ENCODE results near the gene CAMK2B. TPM values are rescaled to one million over a fixed set of nuclear protein-coding genes. Genes with fewer than 3 reads are reported as not detected.

The CAMK2B gene
- polyA plus RNA-seq, 2 of the 4 experiments (the other 2 are of a cell fraction) = 0.17 TPM; not detected in 1

DNA sequence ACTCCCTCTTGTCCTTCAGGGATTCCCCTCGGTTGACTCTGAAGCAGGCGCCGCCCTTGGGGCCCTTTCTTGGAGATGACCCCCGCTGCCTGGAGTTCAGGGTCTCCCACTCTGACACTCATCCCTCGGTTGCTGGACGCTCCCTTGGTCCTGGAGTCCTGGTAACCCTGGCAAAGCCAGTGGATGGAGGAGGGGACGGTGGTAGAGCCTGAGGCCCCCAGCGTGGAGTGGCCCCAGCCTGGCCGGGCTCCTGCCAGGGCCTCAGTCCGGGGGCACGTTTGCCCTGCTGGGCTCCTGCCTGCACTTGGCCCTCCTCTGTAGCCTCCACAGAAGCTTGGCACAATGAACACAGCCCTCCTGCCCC is 9.3 kb upstream of the CAMK2B start:
- H3K4me2 ChIP-seq = no peak overlapping the region
- H3K4me3 ChIP-seq = no peak overlapping the region
- FAIRE-seq = no peak
- WGBS (ENCODE audit: missing lambda C conversion rate) = 89% methylated on average over 7 of the region's 11 CpGs
- no peak overlapping the region for H3K27ac ChIP-seq
- POLR2A ChIA-PET = no interaction called here
- peaks cover 9% of the 10 kb centered on the region; the same call in 2 of the 3 replicates for H3K9me3 ChIP-seq
- TF ChIP-seq JUNB (IDR thresholded peaks at IDR 0.05) = no peak
- TF ChIP-seq CBX2 (IDR thresholded peaks at IDR 0.05; ENCODE audit: borderline replicate concordance, low read depth) = no peak
- no peak for TF ChIP-seq TP53 (CRISPR knock-in tag; IDR thresholded peaks at IDR 0.05)
- TF ChIP-seq FOSL2 (IDR thresholded peaks at IDR 0.05) = no peak
- TF ChIP-seq FOSL2 (CRISPR knock-in tag; IDR thresholded peaks at IDR 0.05) = no peak
- no peak for TF ChIP-seq RAD21 (conservative IDR thresholded peaks at IDR 0.05 in 1 of 2, IDR thresholded peaks at IDR 0.05 in 1 of 2)
- TF ChIP-seq, protein P1, sequence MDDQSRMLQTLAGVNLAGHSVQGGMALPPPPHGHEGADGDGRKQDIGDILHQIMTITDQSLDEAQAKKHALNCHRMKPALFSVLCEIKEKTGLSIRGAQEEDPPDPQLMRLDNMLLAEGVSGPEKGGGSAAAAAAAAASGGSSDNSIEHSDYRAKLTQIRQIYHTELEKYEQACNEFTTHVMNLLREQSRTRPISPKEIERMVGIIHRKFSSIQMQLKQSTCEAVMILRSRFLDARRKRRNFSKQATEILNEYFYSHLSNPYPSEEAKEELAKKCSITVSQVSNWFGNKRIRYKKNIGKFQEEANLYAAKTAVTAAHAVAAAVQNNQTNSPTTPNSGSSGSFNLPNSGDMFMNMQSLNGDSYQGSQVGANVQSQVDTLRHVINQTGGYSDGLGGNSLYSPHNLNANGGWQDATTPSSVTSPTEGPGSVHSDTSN (IDR thresholded peaks at IDR 0.05) = no peak
- TF ChIP-seq, protein P2, sequence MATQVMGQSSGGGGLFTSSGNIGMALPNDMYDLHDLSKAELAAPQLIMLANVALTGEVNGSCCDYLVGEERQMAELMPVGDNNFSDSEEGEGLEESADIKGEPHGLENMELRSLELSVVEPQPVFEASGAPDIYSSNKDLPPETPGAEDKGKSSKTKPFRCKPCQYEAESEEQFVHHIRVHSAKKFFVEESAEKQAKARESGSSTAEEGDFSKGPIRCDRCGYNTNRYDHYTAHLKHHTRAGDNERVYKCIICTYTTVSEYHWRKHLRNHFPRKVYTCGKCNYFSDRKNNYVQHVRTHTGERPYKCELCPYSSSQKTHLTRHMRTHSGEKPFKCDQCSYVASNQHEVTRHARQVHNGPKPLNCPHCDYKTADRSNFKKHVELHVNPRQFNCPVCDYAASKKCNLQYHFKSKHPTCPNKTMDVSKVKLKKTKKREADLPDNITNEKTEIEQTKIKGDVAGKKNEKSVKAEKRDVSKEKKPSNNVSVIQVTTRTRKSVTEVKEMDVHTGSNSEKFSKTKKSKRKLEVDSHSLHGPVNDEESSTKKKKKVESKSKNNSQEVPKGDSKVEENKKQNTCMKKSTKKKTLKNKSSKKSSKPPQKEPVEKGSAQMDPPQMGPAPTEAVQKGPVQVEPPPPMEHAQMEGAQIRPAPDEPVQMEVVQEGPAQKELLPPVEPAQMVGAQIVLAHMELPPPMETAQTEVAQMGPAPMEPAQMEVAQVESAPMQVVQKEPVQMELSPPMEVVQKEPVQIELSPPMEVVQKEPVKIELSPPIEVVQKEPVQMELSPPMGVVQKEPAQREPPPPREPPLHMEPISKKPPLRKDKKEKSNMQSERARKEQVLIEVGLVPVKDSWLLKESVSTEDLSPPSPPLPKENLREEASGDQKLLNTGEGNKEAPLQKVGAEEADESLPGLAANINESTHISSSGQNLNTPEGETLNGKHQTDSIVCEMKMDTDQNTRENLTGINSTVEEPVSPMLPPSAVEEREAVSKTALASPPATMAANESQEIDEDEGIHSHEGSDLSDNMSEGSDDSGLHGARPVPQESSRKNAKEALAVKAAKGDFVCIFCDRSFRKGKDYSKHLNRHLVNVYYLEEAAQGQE (IDR thresholded peaks at IDR 0.05) = no peak
- TF ChIP-seq, protein P3, sequence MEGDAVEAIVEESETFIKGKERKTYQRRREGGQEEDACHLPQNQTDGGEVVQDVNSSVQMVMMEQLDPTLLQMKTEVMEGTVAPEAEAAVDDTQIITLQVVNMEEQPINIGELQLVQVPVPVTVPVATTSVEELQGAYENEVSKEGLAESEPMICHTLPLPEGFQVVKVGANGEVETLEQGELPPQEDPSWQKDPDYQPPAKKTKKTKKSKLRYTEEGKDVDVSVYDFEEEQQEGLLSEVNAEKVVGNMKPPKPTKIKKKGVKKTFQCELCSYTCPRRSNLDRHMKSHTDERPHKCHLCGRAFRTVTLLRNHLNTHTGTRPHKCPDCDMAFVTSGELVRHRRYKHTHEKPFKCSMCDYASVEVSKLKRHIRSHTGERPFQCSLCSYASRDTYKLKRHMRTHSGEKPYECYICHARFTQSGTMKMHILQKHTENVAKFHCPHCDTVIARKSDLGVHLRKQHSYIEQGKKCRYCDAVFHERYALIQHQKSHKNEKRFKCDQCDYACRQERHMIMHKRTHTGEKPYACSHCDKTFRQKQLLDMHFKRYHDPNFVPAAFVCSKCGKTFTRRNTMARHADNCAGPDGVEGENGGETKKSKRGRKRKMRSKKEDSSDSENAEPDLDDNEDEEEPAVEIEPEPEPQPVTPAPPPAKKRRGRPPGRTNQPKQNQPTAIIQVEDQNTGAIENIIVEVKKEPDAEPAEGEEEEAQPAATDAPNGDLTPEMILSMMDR (IDR thresholded peaks at IDR 0.05) = no peak
- TF ChIP-seq, protein P4, sequence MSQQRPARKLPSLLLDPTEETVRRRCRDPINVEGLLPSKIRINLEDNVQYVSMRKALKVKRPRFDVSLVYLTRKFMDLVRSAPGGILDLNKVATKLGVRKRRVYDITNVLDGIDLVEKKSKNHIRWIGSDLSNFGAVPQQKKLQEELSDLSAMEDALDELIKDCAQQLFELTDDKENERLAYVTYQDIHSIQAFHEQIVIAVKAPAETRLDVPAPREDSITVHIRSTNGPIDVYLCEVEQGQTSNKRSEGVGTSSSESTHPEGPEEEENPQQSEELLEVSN (IDR thresholded peaks at IDR 0.05; ENCODE audit: borderline replicate concordance, low read depth) = no peak
- no peak for TF ChIP-seq MYC (IDR thresholded peaks at IDR 0.05; ENCODE audit: borderline replicate concordance, low read length)
- TF ChIP-seq RFX5 (IDR thresholded peaks at IDR 0.05) = no peak
- TF ChIP-seq, protein P5, sequence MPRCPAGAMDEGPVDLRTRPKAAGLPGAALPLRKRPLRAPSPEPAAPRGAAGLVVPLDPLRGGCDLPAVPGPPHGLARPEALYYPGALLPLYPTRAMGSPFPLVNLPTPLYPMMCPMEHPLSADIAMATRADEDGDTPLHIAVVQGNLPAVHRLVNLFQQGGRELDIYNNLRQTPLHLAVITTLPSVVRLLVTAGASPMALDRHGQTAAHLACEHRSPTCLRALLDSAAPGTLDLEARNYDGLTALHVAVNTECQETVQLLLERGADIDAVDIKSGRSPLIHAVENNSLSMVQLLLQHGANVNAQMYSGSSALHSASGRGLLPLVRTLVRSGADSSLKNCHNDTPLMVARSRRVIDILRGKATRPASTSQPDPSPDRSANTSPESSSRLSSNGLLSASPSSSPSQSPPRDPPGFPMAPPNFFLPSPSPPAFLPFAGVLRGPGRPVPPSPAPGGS (IDR thresholded peaks at IDR 0.05) = no peak
- TF ChIP-seq ZFP36 (IDR thresholded peaks at IDR 0.05; ENCODE audit: borderline replicate concordance, partially characterized antibody) = no peak
- no peaks in the 10 kb centered on the region for H3K4me1 ChIP-seq
- no peak for ATAC-seq
- CTCF ChIA-PET = no interaction called here
- no peak for DNase-seq (ENCODE audit: low read depth in 1 of 2, low spot score in 1 of 2)

DNA sequence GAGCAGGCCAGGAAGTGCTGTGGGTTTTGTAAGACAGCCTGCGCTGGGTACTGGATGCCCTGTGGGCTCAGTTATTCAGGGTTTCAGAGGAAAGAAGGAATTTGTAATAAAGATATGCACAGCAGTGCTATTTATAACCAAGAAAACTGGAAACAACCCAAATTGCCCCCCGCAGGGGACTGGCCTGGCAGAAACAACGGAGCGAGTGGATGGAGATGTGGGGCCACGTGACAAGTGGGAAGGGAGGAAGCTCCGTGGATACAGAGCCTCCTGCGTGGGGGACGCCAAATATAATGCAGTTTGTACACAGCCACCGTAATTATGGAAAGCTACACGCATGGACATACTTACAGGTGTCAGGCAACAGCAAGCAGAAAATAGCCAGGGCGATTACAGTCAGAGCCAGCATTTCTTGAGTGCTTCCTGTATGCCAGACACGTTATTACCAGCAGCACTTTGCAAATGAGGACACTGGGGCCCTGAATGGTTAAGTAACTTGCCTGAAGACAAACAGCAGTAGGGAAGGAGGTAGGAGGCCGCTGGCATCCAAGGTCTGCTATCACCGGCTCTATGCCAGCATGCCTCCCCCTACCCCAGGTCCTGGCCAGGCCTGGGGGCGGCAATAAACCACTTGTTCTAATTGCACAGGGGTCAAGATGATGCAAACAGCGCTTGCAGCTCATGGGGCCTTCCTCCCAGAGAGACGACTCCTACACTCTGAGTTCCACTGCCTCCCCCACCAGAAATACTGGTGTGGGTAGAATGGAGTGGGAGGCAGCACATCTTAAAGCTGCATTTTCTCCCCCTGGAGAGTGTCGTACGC is 8.7 kb upstream of the CAMK2B start:
- no peak for FAIRE-seq
- no peak overlapping the region for H3K27ac ChIP-seq
- TF ChIP-seq HEYL (CRISPR knock-in tag; IDR thresholded peaks at IDR 0.05) (no peak), NR3C1 (IDR thresholded peaks at IDR 0.05) (no peak), MYC (IDR thresholded peaks at IDR 0.05; ENCODE audit: borderline replicate concordance, low read length) (no peak), KDM1A (IDR thresholded peaks at IDR 0.05; ENCODE audit: low read depth) (no peak), CHD2 (IDR thresholded peaks at IDR 0.05; ENCODE audit: low read length, partially characterized antibody) (no peak), ZSCAN20 (CRISPR knock-in tag; IDR thresholded peaks at IDR 0.05) (no peak), POLR2A (IDR thresholded peaks at IDR 0.05; ENCODE audit: low read length) (no peak), JUNB (IDR thresholded peaks at IDR 0.05) (no peak), FOSB (CRISPR knock-in tag; IDR thresholded peaks at IDR 0.05) (no peak), RAD21 (conservative IDR thresholded peaks at IDR 0.05 in 1 of 2, IDR thresholded peaks at IDR 0.05 in 1 of 2) (no peak), HOXB13 (CRISPR knock-in tag; IDR thresholded peaks at IDR 0.05; ENCODE audit: low read depth) (no peak)
- TF ChIP-seq, protein P1 (IDR thresholded peaks at IDR 0.05) = no peak
- TF ChIP-seq, protein P2 (IDR thresholded peaks at IDR 0.05) = no peak

More for the DNA sequence above, 8.7 kb upstream of the CAMK2B start:
- Histone ChIP-seq H3K4me1 (no peaks in the 10 kb centered on the region), H3K4me3 (no peak overlapping the region), H3K9me3 (peaks cover 9% of the 10 kb centered on the region; the same call in 2 of the 3 replicates), H3K4me2 (no peak overlapping the region)
- DNase-seq (ENCODE audit: low read depth in 1 of 2, low spot score in 1 of 2) (no peak), ATAC-seq (no peak)
- CTCF ChIA-PET = no interaction called here
- WGBS (ENCODE audit: missing lambda C conversion rate) = 70% methylated on average over 17 of the region's 19 CpGs
- POLR2A ChIA-PET = no interaction called here
